ENCODE data around the gene MTFR1L.
"Not testable (repeated sequence)": the region's sequence is repeated elsewhere in the genome, so short reads cannot be mapped to it uniquely, and the experiment has no call there.

DNA sequence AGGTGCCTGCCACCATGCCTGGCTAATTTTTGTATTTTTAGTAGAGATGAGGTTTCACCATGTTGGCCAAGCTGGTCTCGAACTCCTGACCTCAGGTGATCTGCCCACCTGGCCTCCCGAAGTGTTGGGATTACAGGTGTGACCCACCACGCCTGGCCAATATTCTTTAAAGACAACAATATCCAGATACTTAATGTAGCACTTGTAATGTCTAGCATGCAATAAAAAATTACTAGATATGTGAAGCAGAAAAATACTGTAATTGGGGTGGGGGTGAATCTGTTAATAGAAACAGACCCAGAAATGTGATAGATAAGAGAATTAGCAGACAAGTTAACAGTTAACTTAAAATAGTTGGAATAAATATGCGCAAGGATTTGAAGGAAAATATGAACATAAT is 20.1 kb downstream of the MTFR1L start:
- TF ChIP-seq, protein P1, sequence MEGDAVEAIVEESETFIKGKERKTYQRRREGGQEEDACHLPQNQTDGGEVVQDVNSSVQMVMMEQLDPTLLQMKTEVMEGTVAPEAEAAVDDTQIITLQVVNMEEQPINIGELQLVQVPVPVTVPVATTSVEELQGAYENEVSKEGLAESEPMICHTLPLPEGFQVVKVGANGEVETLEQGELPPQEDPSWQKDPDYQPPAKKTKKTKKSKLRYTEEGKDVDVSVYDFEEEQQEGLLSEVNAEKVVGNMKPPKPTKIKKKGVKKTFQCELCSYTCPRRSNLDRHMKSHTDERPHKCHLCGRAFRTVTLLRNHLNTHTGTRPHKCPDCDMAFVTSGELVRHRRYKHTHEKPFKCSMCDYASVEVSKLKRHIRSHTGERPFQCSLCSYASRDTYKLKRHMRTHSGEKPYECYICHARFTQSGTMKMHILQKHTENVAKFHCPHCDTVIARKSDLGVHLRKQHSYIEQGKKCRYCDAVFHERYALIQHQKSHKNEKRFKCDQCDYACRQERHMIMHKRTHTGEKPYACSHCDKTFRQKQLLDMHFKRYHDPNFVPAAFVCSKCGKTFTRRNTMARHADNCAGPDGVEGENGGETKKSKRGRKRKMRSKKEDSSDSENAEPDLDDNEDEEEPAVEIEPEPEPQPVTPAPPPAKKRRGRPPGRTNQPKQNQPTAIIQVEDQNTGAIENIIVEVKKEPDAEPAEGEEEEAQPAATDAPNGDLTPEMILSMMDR (IDR thresholded peaks at IDR 0.05; ENCODE audit: low read depth, low read length) = not testable (repeated sequence)
- TF ChIP-seq, protein P2, sequence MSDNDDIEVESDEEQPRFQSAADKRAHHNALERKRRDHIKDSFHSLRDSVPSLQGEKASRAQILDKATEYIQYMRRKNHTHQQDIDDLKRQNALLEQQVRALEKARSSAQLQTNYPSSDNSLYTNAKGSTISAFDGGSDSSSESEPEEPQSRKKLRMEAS (IDR thresholded peaks at IDR 0.05; ENCODE audit: low read depth, low read length) = not testable (repeated sequence)
- not testable (repeated sequence) for TF ChIP-seq POLR2A (IDR thresholded peaks at IDR 0.05; ENCODE audit: extremely low read depth, insufficient read length); MYC (IDR thresholded peaks at IDR 0.05; ENCODE audit: low read depth, low read length)
